ENCODE measurements around the gene UGT1A8. TPM values are rescaled to one million over a fixed set of nuclear protein-coding genes. Genes with fewer than 3 reads are reported as not detected.
A peak's percentile ranks its signal among the peaks of the same experiment; 100 is the strongest.

Gene UGT1A8
- total and polyA plus RNA-seq, 2 experiments from 2014 or later: 0.45 TPM; not detected in 1

DNA sequence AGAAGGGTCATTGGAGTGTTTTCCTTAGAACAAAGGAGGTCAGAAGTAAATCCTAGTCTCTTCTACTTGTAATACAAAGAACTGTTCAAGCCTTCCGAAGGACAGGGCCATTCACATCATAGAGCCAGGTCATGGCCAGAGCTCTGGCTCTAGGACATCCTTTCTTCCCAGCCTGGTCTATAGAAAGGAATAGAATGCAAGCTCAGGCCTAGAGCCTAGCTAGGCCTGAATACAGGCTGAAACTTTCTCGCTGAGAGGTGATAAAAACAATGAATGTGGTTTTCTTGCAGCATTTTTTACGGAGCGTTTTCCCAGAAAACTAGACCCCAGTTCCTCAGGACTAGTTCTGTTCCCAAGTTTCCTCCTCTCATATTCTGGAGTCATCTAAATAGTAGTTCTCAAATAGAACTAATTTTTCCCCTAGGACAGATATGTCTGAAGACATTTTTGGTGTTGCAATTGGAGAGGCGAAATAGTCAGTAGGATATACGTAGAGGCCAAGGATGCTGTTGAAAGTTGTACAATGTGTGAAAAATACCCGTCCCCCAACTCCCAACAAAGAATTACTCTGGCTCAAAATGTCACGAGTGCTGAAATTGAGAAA, 82.1 kb downstream of the UGT1A8 start:
- ATAC-seq (peak; percentile 22; the same call in 2 of the 3 replicates), DNase-seq (ENCODE audit: low spot score) (no peak)
- 0 out of 2 replicates have a peak, but pooled peaks cover 5% of the 10 kb centered on the region for H3K4me1 ChIP-seq (ENCODE audit: insufficient read depth)
- no peaks in the 10 kb centered on the region for H4K20me1 ChIP-seq (replicated peaks; ENCODE audit: insufficient read depth)
- no peaks in the 10 kb centered on the region for H3F3A ChIP-seq (replicated peaks; ENCODE audit: low read depth)
- no peaks in the 10 kb centered on the region for H3K27me3 ChIP-seq (ENCODE audit: insufficient read depth)
- Mint-ChIP-seq H3K4me1 (peaks cover 5% of the 10 kb centered on the region; the same call in 2 of the 3 replicates), H3K36me3 (ENCODE audit: low read depth) (no peaks in the 10 kb centered on the region), H3K27ac (peak overlapping the region; percentile 93), H3K9me3 (no peaks in the 10 kb centered on the region), H3K4me3 (no peak overlapping the region), H3K27me3 (ENCODE audit: insufficient read depth, low read depth, poor library complexity) (no peaks in the 10 kb centered on the region)
- H3K79me2 ChIP-seq (replicated peaks; ENCODE audit: insufficient read depth): no peaks in the 10 kb centered on the region
- no peaks in the 10 kb centered on the region for H3K9me2 ChIP-seq (ENCODE audit: insufficient read depth)
- H3K36me3 ChIP-seq (ENCODE audit: insufficient read depth): no peaks in the 10 kb centered on the region
- H3K4me3 ChIP-seq: no peak overlapping the region
- H2AFZ ChIP-seq: peak overlapping the region; percentile 81; the same call in 1 of the 2 replicates
- H3K4me2 ChIP-seq: no peak overlapping the region
- no peak overlapping the region for H3K27ac ChIP-seq (ENCODE audit: low read depth)
- TF ChIP-seq ZNF114 (CRISPR knock-in tag; IDR thresholded peaks at IDR 0.05): no peak
- TF ChIP-seq, protein P1, sequence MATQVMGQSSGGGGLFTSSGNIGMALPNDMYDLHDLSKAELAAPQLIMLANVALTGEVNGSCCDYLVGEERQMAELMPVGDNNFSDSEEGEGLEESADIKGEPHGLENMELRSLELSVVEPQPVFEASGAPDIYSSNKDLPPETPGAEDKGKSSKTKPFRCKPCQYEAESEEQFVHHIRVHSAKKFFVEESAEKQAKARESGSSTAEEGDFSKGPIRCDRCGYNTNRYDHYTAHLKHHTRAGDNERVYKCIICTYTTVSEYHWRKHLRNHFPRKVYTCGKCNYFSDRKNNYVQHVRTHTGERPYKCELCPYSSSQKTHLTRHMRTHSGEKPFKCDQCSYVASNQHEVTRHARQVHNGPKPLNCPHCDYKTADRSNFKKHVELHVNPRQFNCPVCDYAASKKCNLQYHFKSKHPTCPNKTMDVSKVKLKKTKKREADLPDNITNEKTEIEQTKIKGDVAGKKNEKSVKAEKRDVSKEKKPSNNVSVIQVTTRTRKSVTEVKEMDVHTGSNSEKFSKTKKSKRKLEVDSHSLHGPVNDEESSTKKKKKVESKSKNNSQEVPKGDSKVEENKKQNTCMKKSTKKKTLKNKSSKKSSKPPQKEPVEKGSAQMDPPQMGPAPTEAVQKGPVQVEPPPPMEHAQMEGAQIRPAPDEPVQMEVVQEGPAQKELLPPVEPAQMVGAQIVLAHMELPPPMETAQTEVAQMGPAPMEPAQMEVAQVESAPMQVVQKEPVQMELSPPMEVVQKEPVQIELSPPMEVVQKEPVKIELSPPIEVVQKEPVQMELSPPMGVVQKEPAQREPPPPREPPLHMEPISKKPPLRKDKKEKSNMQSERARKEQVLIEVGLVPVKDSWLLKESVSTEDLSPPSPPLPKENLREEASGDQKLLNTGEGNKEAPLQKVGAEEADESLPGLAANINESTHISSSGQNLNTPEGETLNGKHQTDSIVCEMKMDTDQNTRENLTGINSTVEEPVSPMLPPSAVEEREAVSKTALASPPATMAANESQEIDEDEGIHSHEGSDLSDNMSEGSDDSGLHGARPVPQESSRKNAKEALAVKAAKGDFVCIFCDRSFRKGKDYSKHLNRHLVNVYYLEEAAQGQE (IDR thresholded peaks at IDR 0.05; ENCODE audit: unreplicated experiment): no peak
- TF ChIP-seq EZH2 (IDR thresholded peaks at IDR 0.05; ENCODE audit: low read depth, unreplicated experiment): no peak
- TF ChIP-seq, protein P2, sequence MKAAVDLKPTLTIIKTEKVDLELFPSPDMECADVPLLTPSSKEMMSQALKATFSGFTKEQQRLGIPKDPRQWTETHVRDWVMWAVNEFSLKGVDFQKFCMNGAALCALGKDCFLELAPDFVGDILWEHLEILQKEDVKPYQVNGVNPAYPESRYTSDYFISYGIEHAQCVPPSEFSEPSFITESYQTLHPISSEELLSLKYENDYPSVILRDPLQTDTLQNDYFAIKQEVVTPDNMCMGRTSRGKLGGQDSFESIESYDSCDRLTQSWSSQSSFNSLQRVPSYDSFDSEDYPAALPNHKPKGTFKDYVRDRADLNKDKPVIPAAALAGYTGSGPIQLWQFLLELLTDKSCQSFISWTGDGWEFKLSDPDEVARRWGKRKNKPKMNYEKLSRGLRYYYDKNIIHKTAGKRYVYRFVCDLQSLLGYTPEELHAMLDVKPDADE (IDR thresholded peaks at IDR 0.05): no peak
- TF ChIP-seq EZH2phosphoT487 (IDR thresholded peaks at IDR 0.05; ENCODE audit: unreplicated experiment): no peak
- TF ChIP-seq JUNB (IDR thresholded peaks at IDR 0.05; ENCODE audit: unreplicated experiment): no peak
- TF ChIP-seq CREB1 (CRISPR knock-in tag; IDR thresholded peaks at IDR 0.05; ENCODE audit: low read depth): no peak
- TF ChIP-seq POLR2AphosphoS5 (IDR thresholded peaks at IDR 0.05; ENCODE audit: low read depth): no peak
- no peak for TF ChIP-seq CTCF (conservative IDR thresholded peaks at IDR 0.05; ENCODE audit: low read depth in 2 of 2)
- no peak for TF ChIP-seq ZNF331 (CRISPR knock-in tag; IDR thresholded peaks at IDR 0.05; ENCODE audit: low read depth)
- TF ChIP-seq ZNF462 (CRISPR knock-in tag; IDR thresholded peaks at IDR 0.05): no peak
- TF ChIP-seq NANOG (IDR thresholded peaks at IDR 0.05; ENCODE audit: borderline replicate concordance): no peak
- TF ChIP-seq STAT1 (IDR thresholded peaks at IDR 0.05; ENCODE audit: unreplicated experiment): no peak
